ENCODE measurements around the gene PLIN5.

DNA sequence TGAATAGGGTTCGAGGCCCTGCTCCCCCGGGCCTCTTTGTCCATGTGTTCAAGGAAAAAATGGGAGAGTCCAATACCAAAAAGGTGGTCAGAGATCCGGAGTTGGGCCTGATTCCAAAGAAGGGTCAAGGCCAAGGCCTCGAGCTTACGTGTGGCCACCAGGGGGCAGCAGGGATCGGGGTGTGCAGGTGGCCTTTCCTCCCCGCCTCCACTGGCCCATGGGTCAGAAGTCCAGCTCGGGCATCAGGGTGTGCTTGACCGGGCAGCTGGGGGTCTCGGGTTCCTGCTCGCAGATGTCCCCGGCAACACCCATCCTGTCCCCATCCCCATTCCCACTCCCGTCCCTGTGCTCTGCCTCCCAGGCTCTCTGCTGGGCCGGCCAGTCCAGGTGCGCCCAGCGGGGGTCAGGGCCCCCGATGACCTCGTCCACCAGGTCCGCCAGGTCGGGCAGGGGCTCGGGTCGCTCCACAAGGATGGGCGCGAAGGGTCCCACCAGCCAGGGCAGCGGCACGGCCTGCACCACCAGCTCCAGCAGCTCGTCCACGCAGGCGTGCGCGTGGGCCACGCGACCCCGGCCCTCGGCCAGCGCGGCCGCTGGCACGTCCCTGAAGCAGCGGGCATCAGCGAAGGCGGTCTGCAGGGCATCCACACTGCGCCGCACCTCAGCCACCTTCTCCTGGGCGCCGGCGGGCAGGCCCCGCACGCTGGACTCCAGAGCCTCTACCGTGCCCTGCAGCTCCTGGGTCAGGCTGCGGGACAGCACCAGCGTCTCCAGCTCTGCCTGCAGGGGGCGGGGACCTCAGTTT, 11.5 kb downstream of the PLIN5 start:
- TF ChIP-seq POLR2AphosphoS5 (IDR thresholded peaks at IDR 0.05; ENCODE audit: low read depth, low read length) (no peak), TAF1 (IDR thresholded peaks at IDR 0.05; ENCODE audit: borderline replicate concordance, low read depth, low read length) (no peak), POLR2A (IDR thresholded peaks at IDR 0.05; ENCODE audit: low read depth, low read length) (no peak)
